Urinary bladder (tissue), 4 donors: ENCODE measurements around the gene CCDC91. TPM values are rescaled to one million over a fixed set of nuclear protein-coding genes. Genes with fewer than 3 reads are reported as not detected.

Source experiments
- DNase-seq: peaks from one replicate; pipeline ENCODE4 v3.0.0-alpha.2; 2015; ENCODE audit errors: extremely low spot score
- H3K27ac ChIP-seq: one replicate; pipeline ENCODE4 v1.5.1; 2013; ENCODE audit warnings: low read depth, mild to moderate bottlenecking, moderate library complexity
- H3K36me3 ChIP-seq: one replicate; pipeline ENCODE4 v1.6.1; 2013; ENCODE audit warnings: mild to moderate bottlenecking, moderate library complexity; ENCODE audit not compliant: insufficient read depth
- H3K4me1 ChIP-seq: one replicate; pipeline ENCODE4 v1.6.1; 2013; ENCODE audit warnings: mild to moderate bottlenecking, moderate library complexity; ENCODE audit not compliant: insufficient read depth
- H3K4me3 ChIP-seq: one replicate; pipeline ENCODE4 v1.5.1; 2013; ENCODE audit warnings: low read depth, low read length
- WGBS: extraction: QIAGEN DNeasy Blood & Tissue Kit; methylation state at CpG from one replicate; pipeline ENCODE4 v1.1.7; 2013; 5-methylcytosine and 5-hydroxymethylcytosine counted together
- polyA plus RNA-seq: library from polyadenylated mRNA; stranded (reverse); fragments of 200-250 nt; gene quantifications from one replicate; pipeline ENCODE4 v1.2.3, GENCODE V29; 2013
- total RNA-seq: library from RNA; depleted of rRNA; stranded (reverse); fragments of >200 nt; gene quantifications from one replicate; pipeline ENCODE4 v1.2.3, GENCODE V29; 2014
- donor health status: healthy with polysubstance abuse.
- donor health status: healthy.

Gene CCDC91
- total and polyA plus RNA-seq, 2 donors: 26.2 to 53.5 TPM

- WGBS: 98% methylated on average over 1 of the region's 1 CpG
- no peak overlapping the region for H3K4me3 ChIP-seq
- no peak overlapping the region for H3K27ac ChIP-seq
- no peaks in the 10 kb centered on the region for H3K4me1 ChIP-seq
- no peaks in the 10 kb centered on the region for H3K36me3 ChIP-seq
- no peak for DNase-seq
Measured at GRCh38 chr12:28409892-28410291, 219.6 kb downstream of the CCDC91 start.

GRCh38 chr12:28413460-28414109 is 223.3 kb downstream of the CCDC91 start:
- H3K36me3 ChIP-seq: peaks cover 2% of the 10 kb centered on the region
- no peak overlapping the region for H3K27ac ChIP-seq
- WGBS: 92% methylated on average over 6 of the region's 6 CpGs
- H3K4me3 ChIP-seq: no peak overlapping the region
- H3K4me1 ChIP-seq: no peaks in the 10 kb centered on the region
- DNase-seq: no peak

- no peak overlapping the region for H3K4me3 ChIP-seq
- H3K4me1 ChIP-seq: no peaks in the 10 kb centered on the region
- peaks cover 2% of the 10 kb centered on the region for H3K36me3 ChIP-seq
- no peak for DNase-seq
- H3K27ac ChIP-seq: no peak overlapping the region
- 18% methylated on average over 1 of the region's 1 CpG for WGBS
Measured at GRCh38 chr12:28415755-28416154, 225.5 kb downstream of the CCDC91 start.

- H3K36me3 ChIP-seq: no peaks in the 10 kb centered on the region
Measured at GRCh38 chr12:28421374-28421773, 231.1 kb downstream of the CCDC91 start.

GRCh38 chr12:28424965-28425364 is 234.7 kb downstream of the CCDC91 start:
- Histone ChIP-seq H3K4me3 (no peak overlapping the region), H3K36me3 (no peaks in the 10 kb centered on the region), H3K27ac (no peak overlapping the region), H3K4me1 (no peaks in the 10 kb centered on the region)
- WGBS: 47% methylated on average over 3 of the region's 3 CpGs
- DNase-seq: no peak

More at GRCh38 chr12:28421374-28421773, 231.1 kb downstream of the CCDC91 start:
- H3K27ac ChIP-seq: no peak overlapping the region
- no peak overlapping the region for H3K4me3 ChIP-seq
- H3K4me1 ChIP-seq: no peaks in the 10 kb centered on the region
- DNase-seq: no peak
- 95% methylated on average over 1 of the region's 1 CpG for WGBS

GRCh38 chr12:28425526-28425925 is 235.3 kb downstream of the CCDC91 start:
- no peak overlapping the region for H3K27ac ChIP-seq
- DNase-seq: no peak
- H3K36me3 ChIP-seq: no peaks in the 10 kb centered on the region
- no peak overlapping the region for H3K4me3 ChIP-seq
- H3K4me1 ChIP-seq: no peaks in the 10 kb centered on the region

GRCh38 chr12:28427046-28427445 is 236.8 kb downstream of the CCDC91 start:
- DNase-seq: no peak
- 89% methylated on average over 3 of the region's 3 CpGs for WGBS
- no peak overlapping the region for H3K27ac ChIP-seq
- no peaks in the 10 kb centered on the region for H3K4me1 ChIP-seq
- peaks cover 2% of the 10 kb centered on the region for H3K36me3 ChIP-seq
- H3K4me3 ChIP-seq: no peak overlapping the region

- no peak for DNase-seq
- Histone ChIP-seq H3K36me3 (no peaks in the 10 kb centered on the region), H3K27ac (no peak overlapping the region), H3K4me1 (no peaks in the 10 kb centered on the region), H3K4me3 (no peak overlapping the region)
- WGBS: 77% methylated on average over 3 of the region's 3 CpGs
Measured at GRCh38 chr12:28440081-28440608, 249.9 kb downstream of the CCDC91 start.

- peaks cover 2% of the 10 kb centered on the region for H3K4me1 ChIP-seq
- DNase-seq: no peak
- H3K27ac ChIP-seq: no peak overlapping the region
- WGBS: 92% methylated on average over 4 of the region's 4 CpGs
- H3K36me3 ChIP-seq: no peaks in the 10 kb centered on the region
- no peak overlapping the region for H3K4me3 ChIP-seq
Measured at GRCh38 chr12:28442101-28442500, 251.8 kb downstream of the CCDC91 start.

GRCh38 chr12:28443337-28443736 is 253.1 kb downstream of the CCDC91 start:
- no peak overlapping the region for H3K27ac ChIP-seq
- no peaks in the 10 kb centered on the region for H3K36me3 ChIP-seq
- H3K4me3 ChIP-seq: no peak overlapping the region
- no peak for DNase-seq
- H3K4me1 ChIP-seq: peaks cover 2% of the 10 kb centered on the region

- Histone ChIP-seq H3K27ac (no peak overlapping the region), H3K4me3 (no peak overlapping the region), H3K36me3 (no peaks in the 10 kb centered on the region), H3K4me1 (peaks cover 2% of the 10 kb centered on the region)
- no peak for DNase-seq
Measured at GRCh38 chr12:28446031-28446430, 255.8 kb downstream of the CCDC91 start.

- 88% methylated on average over 4 of the region's 4 CpGs for WGBS
Measured at GRCh38 chr12:28453686-28454085, 263.4 kb downstream of the CCDC91 start.

GRCh38 chr12:28456934-28457710 is 266.9 kb downstream of the CCDC91 start:
- WGBS: 60% methylated on average over 5 of the region's 5 CpGs
- no peaks in the 10 kb centered on the region for H3K4me1 ChIP-seq
- no peak overlapping the region for H3K27ac ChIP-seq

More at GRCh38 chr12:28453686-28454085, 263.4 kb downstream of the CCDC91 start:
- Histone ChIP-seq H3K4me1 (no peaks in the 10 kb centered on the region), H3K27ac (no peak overlapping the region), H3K36me3 (no peaks in the 10 kb centered on the region), H3K4me3 (no peak overlapping the region)
- no peak for DNase-seq

GRCh38 chr12:28457785-28458184 is 267.5 kb downstream of the CCDC91 start:
- H3K4me1 ChIP-seq: no peaks in the 10 kb centered on the region
- WGBS: 50% methylated on average over 3 of the region's 3 CpGs
- no peak overlapping the region for H3K4me3 ChIP-seq
- H3K27ac ChIP-seq: no peak overlapping the region
- no peak for DNase-seq
- H3K36me3 ChIP-seq: no peaks in the 10 kb centered on the region

More at GRCh38 chr12:28456934-28457710, 266.9 kb downstream of the CCDC91 start:
- Histone ChIP-seq H3K36me3 (no peaks in the 10 kb centered on the region), H3K4me3 (no peak overlapping the region)
- no peak for DNase-seq
